Ammon's horn (tissue), 1 donor: ENCODE data around the gene TKT.
"Not testable (repeated sequence)": the region's sequence is repeated elsewhere in the genome, so short reads cannot be mapped to it uniquely, and the experiment has no call there.

Experiments
- DNase-seq: peaks from one replicate; pipeline ENCODE4 v3.0.0-alpha.2; 2016; ENCODE audit warnings: low spot score

Gene TKT, protein sequence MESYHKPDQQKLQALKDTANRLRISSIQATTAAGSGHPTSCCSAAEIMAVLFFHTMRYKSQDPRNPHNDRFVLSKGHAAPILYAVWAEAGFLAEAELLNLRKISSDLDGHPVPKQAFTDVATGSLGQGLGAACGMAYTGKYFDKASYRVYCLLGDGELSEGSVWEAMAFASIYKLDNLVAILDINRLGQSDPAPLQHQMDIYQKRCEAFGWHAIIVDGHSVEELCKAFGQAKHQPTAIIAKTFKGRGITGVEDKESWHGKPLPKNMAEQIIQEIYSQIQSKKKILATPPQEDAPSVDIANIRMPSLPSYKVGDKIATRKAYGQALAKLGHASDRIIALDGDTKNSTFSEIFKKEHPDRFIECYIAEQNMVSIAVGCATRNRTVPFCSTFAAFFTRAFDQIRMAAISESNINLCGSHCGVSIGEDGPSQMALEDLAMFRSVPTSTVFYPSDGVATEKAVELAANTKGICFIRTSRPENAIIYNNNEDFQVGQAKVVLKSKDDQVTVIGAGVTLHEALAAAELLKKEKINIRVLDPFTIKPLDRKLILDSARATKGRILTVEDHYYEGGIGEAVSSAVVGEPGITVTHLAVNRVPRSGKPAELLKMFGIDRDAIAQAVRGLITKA

DNA sequence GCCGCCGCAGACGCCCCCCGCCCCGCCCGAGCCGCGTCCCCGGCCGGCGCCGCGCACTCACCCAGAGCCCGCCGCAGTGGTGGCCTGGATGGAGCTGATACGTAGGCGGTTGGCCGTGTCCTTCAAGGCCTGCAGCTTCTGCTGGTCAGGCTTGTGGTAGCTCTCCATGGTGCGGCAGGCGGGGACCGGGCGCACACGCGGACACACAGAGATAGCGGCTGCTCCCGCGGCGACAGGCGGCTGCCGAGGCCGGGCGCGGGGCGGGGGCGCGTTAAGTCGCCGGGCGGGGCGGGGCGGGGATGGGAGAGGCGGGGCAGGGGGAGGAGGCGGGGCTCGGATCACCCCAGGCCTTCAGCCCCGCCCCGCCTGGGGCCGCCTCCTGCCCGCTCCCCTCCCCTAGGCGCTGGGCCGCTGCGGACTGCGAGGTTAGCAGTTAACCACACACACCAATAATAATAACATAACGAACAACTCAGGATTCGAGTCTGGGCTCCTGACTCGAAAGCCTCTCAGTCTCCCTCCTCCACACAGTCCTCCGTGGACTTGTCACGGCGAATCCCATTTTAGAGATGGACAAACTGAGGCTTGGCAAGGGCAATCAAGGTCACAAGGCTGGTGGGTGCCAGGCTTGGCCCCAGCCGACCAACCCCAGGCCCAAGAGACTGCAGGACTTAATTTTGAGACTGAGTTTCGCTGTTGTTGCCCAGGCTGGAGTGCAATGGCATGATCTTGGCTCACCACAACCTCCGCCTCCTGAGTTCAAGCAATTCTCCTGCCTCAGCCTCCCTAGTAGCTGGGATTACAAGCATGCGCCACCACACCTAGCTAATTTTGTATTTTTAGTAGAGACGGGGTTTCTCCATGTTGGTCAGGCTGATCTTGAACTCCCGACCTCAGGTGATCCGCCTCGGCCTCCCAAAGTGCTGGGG is at the start of gene TKT:
Gene TKT (minus strand): TSS at position 248 of the 929 bp plus-strand sequence. CDS start 80 bp downstream, at position 168.
- peak; percentile 94 for DNase-seq

DNA sequence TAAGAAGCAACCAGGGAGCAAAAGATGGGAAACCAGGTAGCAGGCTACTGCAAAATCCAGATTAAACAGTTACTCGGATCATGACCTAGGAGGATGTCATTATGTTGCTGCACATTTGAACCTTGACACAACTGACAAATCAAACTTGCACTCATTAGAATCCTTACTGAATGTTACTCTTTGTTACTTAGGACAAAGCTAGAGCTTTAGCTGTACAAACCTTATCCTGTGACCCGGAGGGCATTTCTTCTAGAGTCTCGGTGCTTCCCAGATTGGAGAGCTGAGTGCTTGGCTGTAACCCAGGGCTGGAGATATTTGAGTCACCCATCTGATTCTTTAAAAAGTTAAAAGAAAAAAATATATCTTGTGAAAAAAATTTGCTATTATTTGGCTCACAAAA is 48.1 kb upstream of the TKT start:
- no peak for DNase-seq

DNA sequence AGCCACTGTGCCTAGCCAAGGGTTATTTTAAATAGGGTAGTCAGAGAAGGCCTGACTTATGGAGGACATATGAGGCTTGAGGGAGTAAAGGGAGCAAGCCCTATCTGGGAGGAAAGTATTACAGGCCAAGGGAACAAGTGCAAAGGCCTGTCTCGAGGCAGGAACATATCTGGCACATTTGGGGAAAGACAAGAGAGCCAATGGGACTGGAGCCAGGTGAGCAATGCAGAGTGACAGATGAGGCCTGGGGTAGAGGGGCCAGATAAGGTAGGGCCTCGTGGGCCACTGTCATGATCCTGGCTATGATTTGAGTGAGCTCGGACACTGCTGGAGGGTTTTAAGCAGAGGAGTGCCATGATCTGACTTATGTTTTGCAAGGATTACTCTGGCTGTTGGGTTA is 47.7 kb upstream of the TKT start:
- DNase-seq: no peak

DNA sequence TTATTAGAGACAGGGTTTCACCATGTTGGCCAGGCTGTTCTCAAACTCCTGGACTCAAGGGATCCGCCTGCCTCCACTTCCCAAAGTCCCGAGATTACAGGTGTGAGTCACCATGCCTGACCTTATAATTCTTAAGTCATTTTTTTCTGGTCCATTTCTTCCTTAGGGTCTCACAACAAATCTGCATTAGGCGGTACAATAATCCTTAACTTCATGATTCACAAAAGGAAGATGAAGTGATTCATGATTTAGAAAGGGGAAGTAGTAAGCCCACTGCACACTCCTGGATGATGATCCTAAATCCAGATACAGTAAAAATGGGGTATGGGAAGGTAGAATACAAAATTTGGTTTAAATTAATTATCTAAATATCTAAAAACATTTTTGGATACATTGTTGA is 45.0 kb upstream of the TKT start:
- DNase-seq: no peak

DNA sequence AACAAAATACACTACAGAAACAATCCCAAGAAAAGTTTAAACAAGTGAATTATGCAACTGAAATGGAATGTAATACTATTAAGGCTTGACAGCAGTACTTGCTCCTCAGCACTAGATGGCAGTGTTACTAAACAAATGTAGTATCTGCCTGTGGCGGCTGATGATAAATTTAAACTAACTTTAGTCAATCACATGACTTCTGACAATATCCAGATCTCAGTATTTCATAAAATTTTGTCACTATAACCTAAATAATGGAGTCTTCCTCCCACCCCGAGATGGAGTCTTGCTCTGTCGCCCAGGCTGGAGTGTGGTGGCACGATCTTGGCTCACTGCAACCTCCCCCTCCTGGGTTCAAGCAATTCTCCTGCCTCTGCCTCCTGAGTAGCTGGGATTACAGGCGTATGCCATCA is 43.8 kb upstream of the TKT start:
- DNase-seq: peak; percentile 59

DNA sequence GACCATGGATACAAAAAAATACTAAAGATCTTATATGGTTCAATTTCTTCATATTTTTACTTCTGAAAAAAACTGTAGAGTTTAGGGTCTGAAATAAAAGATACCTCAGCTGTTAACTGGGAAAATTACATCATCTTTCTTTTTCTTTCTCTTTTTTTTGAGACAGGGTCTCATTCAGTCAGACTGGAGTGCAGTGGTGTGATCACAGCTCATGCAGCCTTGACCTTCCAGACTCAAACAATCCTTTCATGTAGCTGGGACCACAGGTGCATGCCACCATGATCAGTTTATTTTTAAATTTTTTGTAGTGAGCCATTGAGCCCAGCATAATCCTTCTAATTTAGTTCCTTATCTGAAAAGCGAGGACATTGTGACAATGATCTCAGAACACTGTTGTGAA is 39.6 kb upstream of the TKT start:
- DNase-seq: no peak

DNA sequence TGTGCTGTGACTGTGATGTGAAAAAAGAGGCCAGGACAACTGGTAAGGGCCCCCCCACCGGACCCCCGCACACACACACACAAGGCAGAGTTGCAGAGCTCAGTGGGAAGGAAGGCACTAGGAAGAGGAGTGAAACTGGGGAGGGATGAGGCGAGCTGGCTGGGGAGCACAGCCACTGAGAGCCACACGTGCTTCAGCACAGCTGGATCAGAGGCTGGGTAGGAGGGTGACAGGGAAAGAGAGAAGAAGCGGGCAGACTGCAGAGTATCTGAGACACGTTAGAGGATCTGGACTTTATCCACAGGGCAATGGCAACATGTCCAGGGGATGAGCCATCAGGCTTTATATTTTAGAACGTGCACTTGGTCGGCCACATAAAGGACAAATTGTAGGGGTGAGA is 38.0 kb upstream of the TKT start:
- no peak for DNase-seq

DNA sequence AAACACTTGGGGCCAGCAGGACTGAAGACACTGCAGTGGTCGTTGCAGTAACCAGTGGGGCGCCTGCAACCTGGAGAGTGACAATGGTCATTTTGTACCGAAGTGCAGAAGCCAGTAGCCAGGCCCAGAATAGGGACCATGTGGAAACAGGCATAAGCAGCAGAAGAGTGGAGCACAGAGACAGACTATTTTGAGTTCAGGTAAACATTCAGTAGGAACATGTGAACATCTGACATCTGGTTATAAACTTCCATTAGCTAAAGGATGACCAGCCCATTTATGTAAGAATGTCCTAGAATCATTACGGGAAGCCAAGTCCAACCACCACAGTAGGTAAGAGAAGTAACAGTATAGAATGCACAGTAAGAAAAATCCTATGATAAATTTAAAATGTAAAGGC is 32.4 kb upstream of the TKT start:
- no peak for DNase-seq

DNA sequence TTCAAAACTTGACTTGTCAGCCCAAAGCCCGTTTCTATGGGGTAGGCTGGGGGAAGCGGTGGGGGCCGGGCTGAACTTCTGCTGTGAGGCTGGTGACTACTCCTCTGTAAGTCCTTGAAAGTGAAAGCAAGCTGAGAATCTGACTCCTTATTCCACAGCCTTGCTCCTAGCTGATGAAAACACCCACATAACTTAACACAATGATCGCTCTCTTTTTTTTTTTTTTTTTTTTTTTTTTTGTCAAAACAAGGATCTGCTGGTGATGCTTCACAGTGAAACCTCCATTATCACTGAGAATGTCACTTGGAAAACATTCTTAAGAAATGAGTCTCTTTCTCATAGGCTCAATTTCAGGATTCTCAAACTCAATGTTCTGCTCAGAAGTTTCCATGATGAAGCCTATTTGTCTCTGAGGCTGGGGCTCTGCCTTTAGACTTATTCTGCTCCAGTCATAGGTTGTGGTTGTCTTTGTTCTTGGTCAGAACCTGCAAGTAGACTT is 31.4 kb upstream of the TKT start:
- peak; percentile 43 for DNase-seq

DNA sequence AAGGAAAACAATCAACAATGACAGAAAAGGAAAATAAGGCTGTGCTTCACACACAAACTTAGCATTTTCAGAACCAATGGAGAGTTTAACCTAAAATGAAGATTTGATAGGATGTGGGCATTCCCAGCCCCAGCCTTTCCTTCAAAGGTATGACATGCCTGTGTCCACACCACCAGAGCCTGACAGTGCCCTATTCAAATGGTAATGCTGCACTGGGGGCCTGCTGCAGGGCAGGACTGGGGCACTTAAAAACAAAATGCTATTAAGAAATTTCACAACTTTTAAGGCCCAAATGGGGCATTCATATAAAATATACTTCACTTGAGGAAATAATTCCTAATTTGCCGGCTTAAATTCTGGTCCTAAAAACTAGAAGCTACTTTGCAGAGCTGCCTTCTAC is 30.9 kb upstream of the TKT start:
- DNase-seq: no peak

DNA sequence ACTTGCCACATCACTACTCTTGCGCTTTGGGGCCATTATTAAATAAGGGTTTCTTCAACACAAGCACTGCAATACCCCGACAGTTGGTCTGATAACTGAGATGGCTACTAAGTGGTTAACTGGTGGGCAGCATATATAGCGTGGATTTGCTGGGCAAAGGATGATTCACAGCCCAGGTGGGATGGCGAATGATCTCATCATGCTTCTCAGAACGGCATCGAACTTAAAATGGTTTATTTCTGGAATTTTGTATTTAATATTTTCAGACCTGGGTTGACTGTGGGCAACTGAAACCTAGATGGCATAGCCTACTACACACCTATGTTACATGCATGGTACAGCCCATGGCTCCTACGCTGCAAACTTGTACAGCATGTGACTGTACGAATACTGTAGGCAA is 26.8 kb upstream of the TKT start:
- DNase-seq: no peak

DNA sequence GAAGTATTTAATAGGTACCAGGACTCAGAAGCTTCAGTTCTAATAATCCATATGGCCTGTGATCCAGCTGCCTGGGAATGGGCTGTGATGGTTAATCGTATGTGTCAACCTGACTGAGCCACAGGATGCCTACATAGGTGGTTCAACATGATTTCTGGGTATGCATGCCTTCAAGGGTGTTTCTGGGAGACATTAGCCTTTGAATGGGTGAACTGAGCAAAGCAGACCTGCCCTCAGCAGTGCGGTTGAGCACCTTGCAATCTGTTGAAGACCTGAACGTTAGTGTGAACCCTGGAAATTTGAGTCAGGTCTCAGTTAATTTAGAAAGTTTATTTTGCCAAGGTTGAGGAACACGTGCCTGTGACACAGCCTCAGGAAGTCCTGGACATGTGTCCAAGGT is 22.8 kb upstream of the TKT start:
- no peak for DNase-seq

DNA sequence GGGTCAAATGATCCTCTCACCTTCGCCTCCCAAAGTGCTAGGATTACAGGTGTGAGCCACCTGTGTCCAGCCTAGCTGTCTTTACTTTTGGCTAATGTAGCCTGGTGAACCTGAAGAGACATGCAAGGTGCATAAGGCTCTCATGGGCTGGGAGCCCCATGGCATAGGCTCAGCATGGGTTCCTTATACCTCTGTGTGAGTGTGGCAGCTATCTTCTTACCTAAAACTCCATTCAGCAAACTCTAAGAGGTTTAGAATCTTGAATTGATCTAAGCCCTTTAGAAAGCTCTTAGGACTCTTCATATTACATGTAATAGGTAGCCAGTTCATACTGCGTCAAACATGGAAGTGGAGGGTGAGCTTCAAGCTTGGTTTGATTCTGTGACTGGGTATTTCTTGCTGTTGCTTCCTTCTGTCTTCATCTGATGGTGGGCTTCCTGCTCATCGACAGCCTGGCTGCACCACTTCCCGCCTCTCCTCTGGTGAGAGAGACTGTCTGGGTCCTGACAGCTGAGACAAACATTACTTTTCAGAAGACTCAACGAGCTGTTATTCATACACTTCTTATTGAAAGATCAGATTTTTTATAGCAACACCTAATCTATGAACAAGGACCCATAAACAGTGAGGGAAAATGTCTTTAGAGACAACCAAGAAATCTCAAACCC is 19.2 kb upstream of the TKT start:
- DNase-seq: no peak

DNA sequence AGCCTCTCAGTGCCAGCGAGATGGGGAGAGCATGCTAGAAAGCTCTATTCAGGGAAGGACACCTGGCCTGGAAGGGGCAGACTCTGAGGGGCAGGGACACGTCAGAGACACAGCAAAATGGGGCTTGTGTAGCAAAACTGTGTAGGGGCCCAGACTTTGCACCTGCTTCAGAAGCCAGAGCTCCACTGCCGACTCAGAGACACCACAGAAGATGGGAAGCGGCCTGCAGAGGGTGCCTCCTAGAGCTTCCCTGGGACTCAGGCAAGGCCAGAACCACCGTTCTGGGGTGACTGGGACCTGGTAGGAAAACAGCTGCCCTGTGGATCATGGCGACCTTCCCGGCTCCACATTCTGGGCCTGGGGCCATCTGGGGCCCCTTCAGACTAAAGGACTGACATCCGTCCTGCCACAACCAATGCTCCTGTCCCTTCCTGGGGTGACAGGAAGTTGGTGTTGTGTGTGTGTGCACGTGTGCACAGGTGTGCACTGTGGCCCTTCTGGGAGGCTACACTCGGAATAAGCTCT is 17.4 kb upstream of the TKT start:
- no peak for DNase-seq

DNA sequence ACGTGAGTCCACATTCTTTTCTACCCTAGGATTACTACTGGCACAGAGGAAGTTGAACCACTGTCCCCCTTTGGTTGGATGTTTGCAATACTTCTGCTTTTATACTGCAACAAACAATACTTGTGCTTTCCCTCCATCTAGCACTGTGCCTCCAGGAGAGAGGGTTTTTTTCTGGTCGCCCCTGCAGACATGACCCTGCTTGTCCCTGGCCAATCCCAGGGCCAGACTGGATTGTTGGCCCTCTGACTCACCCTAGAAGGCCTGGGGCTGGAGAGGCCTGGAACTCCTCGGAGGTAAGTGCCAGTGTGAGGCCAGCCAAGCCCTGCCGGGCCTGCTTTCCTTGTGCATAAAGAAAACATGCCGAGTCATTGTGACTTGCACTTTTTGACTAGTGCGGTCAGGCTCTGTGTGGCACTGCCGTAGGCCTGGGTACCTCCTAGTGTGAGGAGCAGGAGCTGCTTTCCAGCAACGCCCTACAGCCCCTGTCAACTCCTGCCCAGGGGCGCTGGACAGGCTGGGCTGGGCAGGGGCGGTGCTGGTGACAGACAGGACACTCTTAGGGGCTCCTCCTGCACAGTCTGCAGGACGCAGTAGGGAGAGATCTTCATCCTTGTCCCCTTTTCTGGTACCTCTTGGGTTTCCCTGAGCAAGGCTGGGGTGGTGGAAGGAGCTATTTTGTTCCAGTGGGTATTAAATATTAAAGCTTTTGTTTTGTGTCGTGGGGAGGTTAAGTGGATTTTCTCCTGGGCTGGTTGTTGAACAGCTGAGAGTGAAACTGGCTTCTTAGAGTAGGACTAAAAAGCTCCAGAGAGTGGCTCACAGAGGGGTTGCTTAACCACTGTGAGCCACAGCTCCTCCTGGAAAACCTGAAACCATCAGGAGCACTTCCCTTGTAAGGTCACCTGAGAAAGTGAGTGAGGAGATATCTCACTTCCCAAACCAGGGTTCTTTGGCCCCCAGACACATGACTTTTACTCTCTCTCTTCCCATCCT is 14.4 kb upstream of the TKT start:
- peak; percentile 92 for DNase-seq

DNA sequence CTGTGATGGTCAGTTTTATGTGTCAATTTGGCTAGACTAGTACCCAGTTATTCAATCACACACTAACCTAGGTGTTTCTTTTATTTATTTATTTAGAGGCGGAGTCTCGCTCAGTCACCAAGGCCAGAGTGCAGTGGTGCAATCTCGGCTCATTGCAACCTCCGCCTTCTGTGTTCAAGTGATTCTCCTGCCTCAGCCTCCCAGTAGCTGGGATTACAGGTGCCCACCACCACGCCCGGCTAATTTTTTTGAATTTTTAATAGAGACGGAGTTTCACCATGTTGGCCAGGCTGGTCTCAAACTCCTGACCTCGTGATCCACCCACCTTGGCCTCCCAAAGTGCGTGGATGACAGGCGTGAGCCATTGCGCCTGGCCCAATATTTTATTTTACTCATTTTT is 13.4 kb upstream of the TKT start:
- not testable (repeated sequence) for DNase-seq

DNA sequence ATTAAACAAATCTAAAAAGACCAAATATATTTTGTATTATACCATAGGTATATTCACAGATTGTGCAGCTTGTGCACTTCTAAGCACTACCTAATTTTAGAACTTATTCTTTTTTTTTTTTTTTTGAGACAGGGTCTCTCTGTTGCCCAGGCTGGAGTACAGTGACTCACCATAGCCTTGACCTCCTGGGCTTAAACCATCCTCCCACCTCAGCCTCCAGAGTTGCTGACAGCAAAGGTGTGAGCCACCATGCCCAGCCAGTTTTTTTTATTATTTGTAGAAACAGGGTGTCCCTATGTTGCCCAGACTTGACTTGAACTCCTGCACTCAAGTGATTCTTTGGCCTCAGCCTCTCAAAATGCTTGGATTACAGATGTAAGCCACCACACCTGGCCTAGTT is 11.9 kb upstream of the TKT start:
- DNase-seq: no peak

DNA sequence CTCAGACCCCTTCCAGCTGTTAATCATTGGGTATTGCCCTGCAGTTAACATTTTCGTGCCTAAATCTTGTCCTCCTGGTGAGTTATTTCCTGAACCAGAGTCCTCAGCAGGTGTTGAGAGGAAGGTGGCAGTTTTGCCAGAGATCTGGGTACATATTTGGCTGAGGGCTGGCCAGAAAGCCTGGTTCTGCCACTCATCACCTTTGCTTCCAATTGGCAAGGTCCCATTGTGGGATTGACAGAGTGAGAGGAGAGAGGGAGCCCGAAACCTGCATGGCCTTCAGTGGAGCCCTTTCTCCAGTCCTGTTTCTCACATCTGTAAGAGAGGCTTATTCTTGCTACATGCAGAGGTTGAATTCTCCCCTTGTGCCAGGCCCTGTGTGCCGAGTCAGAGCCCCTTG is 8.9 kb upstream of the TKT start:
- DNase-seq: no peak

DNA sequence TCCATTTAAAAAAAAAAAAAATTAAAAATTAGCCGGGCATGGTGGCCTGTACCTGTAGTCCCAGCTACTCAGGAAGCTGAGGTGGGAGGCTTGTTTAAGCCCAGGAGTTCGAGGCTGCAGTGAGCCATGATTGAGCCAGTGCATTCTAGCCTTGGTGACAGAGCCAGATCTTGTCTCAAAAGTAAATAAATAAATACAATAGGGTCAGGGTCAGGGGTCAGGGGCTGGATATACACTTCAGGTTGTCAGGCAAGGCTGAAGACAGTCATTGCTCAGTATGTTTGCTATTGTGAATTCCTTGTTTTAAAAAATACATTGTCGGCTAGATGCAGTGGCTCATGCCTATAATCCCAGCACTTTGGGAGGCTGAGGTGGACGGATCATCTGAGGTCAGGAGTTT is 8.1 kb upstream of the TKT start:
- DNase-seq: no peak

DNA sequence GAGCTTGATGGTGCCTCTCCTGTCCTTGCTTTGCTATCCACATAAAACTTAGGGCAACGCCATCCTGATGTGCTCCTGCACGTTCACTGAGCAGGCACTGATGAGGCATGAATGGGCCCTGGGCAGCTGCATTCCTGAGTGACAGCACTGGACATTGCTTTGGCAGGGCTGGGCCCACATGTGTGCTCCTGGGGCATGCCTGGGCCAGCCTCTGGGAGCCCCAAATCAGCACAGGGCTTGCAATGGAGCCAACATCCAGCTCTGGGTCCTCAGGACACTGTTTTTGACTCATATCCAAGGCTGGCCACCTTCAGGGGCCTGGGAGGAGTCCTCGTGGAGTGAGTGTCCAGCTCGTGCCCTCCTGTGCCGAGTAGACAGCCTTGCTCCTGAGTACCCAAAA is 5.9 kb upstream of the TKT start:
- no peak for DNase-seq
